ENCODE measurements around the gene PCDHGA5. TPM values are rescaled to one million over a fixed set of nuclear protein-coding genes. Genes with fewer than 3 reads are reported as not detected.
"Not testable (repeated sequence)": the region's sequence is repeated elsewhere in the genome, so short reads cannot be mapped to it uniquely, and the experiment has no call there.

The PCDHGA5 gene
- polyA plus RNA-seq, 1 donor (not counting 4 experiments of a cell fraction or from before 2014, with no cell fraction given): 0.01 TPM

- dilution Hi-C loops (cut with MboI; ENCODE audit: extremely low pct_ligation_motif_present, low sequenced_read_pairs): no loop called here
- Histone ChIP-seq H3K4me2 (ENCODE audit: control insufficient read depth, extremely low read depth, insufficient read depth, low read depth, low read length) (peak within 1 kb of the TSS; percentile 55), H3K4me3 (ENCODE audit: control insufficient read depth in 2 of 3, extremely low read depth in 1 of 3, insufficient read depth in 2 of 3, low read depth in 1 of 3, low read length in 3 of 3) (peak within 1 kb of the TSS; percentile 12 to 31 (median 18))
Observed at GRCh38 chr5:141330299-141331080, 33.5 kb upstream of the PCDHGA5 start, which contains the start of gene PCDHGA1. Gene PCDHGA1 (plus strand): TSS chr5:141330514.

GRCh38 chr5:141332571-141332970 lies 31.4 kb upstream of the PCDHGA5 start:
- H3K27ac ChIP-seq (ENCODE audit: control insufficient read depth, insufficient read depth, low read length); H3K4me3 ChIP-seq (ENCODE audit: control insufficient read depth in 2 of 3, extremely low read depth in 1 of 3, insufficient read depth in 2 of 3, low read depth in 1 of 3, low read length in 3 of 3); H2AFZ ChIP-seq (ENCODE audit: control insufficient read depth, low read length); H3K79me2 ChIP-seq (ENCODE audit: control insufficient read depth, insufficient read depth, low read length); H3K9me3 ChIP-seq (ENCODE audit: control insufficient read depth, low read depth, low read length); FAIRE-seq; dilution Hi-C loops (cut with MboI; ENCODE audit: extremely low pct_ligation_motif_present, low sequenced_read_pairs); H3K9ac ChIP-seq (ENCODE audit: control insufficient read depth, extremely low read depth, insufficient read depth, low read length); H3K9me1 ChIP-seq (ENCODE audit: control insufficient read depth, extremely low read depth, insufficient read depth, low read length); DNase-seq (ENCODE audit: low read depth, low spot score); H3K36me3 ChIP-seq (ENCODE audit: control insufficient read depth in 2 of 2, extremely low read depth in 1 of 2, insufficient read depth in 2 of 2, low read length in 2 of 2); H3K4me2 ChIP-seq (ENCODE audit: control insufficient read depth, extremely low read depth, insufficient read depth, low read depth, low read length); H4K20me1 ChIP-seq (ENCODE audit: control insufficient read depth, extremely low read depth, insufficient read depth, low read length); H3K27me3 ChIP-seq (ENCODE audit: control insufficient read depth, extremely low read depth, insufficient read depth, low read length); H3K4me1 ChIP-seq (ENCODE audit: control insufficient read depth, extremely low read depth, insufficient read depth, low read length): not testable (repeated sequence)

More at GRCh38 chr5:141330299-141331080, 33.5 kb upstream of the PCDHGA5 start, which contains the start of gene PCDHGA1:
- no peaks in the 10 kb centered on the region for H3K4me1 ChIP-seq (ENCODE audit: control insufficient read depth, extremely low read depth, insufficient read depth, low read length)
- DNase-seq (ENCODE audit: low read depth, low spot score): no peak
- H3K27ac ChIP-seq (ENCODE audit: control insufficient read depth, insufficient read depth, low read length): no peak within 1 kb of the TSS
- H3K9ac ChIP-seq (ENCODE audit: control insufficient read depth, extremely low read depth, insufficient read depth, low read length): no peak within 1 kb of the TSS
- peak within 1 kb of the TSS; percentile 47 for H2AFZ ChIP-seq (ENCODE audit: control insufficient read depth, low read length)
- peaks cover 4% of the 10 kb centered on the region for H3K27me3 ChIP-seq (ENCODE audit: control insufficient read depth, extremely low read depth, insufficient read depth, low read length)
- no peaks in the 10 kb centered on the region for H4K20me1 ChIP-seq (ENCODE audit: control insufficient read depth, extremely low read depth, insufficient read depth, low read length)
- TF ChIP-seq CTCF (optimal IDR thresholded peaks at IDR 0.05 in 1 of 3, IDR thresholded peaks at IDR 0.05 in 1 of 3, conservative IDR thresholded peaks at IDR 0.05 in 1 of 3; ENCODE audit: extremely low read depth in 1 of 3, insufficient read depth in 2 of 3, low read length in 3 of 3) (peak; percentile 21 to 47 (median 28)), EZH2 (IDR thresholded peaks at IDR 0.05; ENCODE audit: low read length) (no peak)
- FAIRE-seq: no peak
- H3K36me3 ChIP-seq (ENCODE audit: control insufficient read depth in 2 of 2, extremely low read depth in 1 of 2, insufficient read depth in 2 of 2, low read length in 2 of 2): no peaks in the 10 kb centered on the region
- no peaks in the 10 kb centered on the region for H3K9me3 ChIP-seq (ENCODE audit: control insufficient read depth, low read depth, low read length)
- no peaks in the 10 kb centered on the region for H3K79me2 ChIP-seq (ENCODE audit: control insufficient read depth, insufficient read depth, low read length)
- no peaks in the 10 kb centered on the region for H3K9me1 ChIP-seq (ENCODE audit: control insufficient read depth, extremely low read depth, insufficient read depth, low read length)

Data from keratinocyte (primary cell).